GM12878 (cell line): ENCODE results near the gene AKNA. TPM values are rescaled to one million over a fixed set of nuclear protein-coding genes. Genes with fewer than 3 reads are reported as not detected.

Experiments
- ATAC-seq: fragments of 200-7000 bp; cut with Tn5 transposase; 3 replicates; pipeline ENCODE4 v1.9.1; 2020; ENCODE audit warnings: mild to moderate bottlenecking, moderate library complexity
- BruUV-seq: library from RNA; stranded (reverse); fragments of 400-500 nt; replicated peaks from 2 replicates; lab custom pipeline; 2021; lab: Mats Ljungman, UMichigan
- CTCF ChIA-PET: fragments of 300-600 bp; sonication (Branson Sonifier 250); formaldehyde crosslinking; extraction: SDS; loops from one replicate; lab custom pipeline; 2021; ENCODE audit warnings: inconsistent platforms; lab: Yijun Ruan, JAX
- POLR2A ChIA-PET: fragments of 350-600 bp; formaldehyde crosslinking; extraction: SDS; loops from one replicate; lab custom pipeline; 2021; ENCODE audit warnings: inconsistent platforms; lab: Charles Lee
- RAD21 ChIA-PET: fragments of 300-600 bp; sonication (Branson Sonifier 250); formaldehyde crosslinking; loops from one replicate; lab custom pipeline; 2023; ENCODE audit warnings: antibody characterized with exemption; ENCODE audit not compliant: unreplicated experiment; lab: Charles Lee
- SMC1A ChIA-PET: fragments of 300-600 bp; sonication (Branson Sonifier 250); formaldehyde crosslinking; loops from one replicate; lab custom pipeline; 2023; ENCODE audit not compliant: unreplicated experiment, uncharacterized antibody; lab: Charles Lee
- DNase-seq: peaks from one replicate; pipeline ENCODE4 v3.0.0-alpha.2; 2011; ENCODE audit warnings: low read depth, low spot score
- FAIRE-seq: peaks from 3 replicates; lab custom pipeline; 2011; peaks lifted over from hg19 to GRCh38; lab: Jason Lieb, UNC
- H2AFZ ChIP-seq: 2 replicates; pipeline ENCODE4 v1.6.0; 2011; ENCODE audit warnings: low read depth, low read length, control low read depth; ENCODE audit not compliant: control insufficient read depth
- H3K27ac ChIP-seq: 2 replicates; pipeline ENCODE4 v1.5.1; 2011; ENCODE audit warnings: control low read depth; ENCODE audit not compliant: control insufficient read depth, insufficient read depth
- H3K27me3 ChIP-seq, 2 experiments: replicated peaks in 1 of 2; 2 replicates each; pipeline versions ENCODE4 v1.6.0 to v1.6.1; 2011; ENCODE audit warnings: low read length in 1 of 2; ENCODE audit not compliant: control insufficient read depth in 2 of 2, insufficient read depth in 2 of 2
- H3K36me3 ChIP-seq, 2 experiments: 2 replicates each; pipeline ENCODE4 v1.5.1; 2011; ENCODE audit warnings: low read length in 1 of 2; ENCODE audit not compliant: control insufficient read depth in 2 of 2, insufficient read depth in 2 of 2
- H3K4me1 ChIP-seq: 2 replicates; pipeline ENCODE4 v1.6.1; 2011; ENCODE audit warnings: mild to moderate bottlenecking, low read length, moderate library complexity, mixed read lengths; ENCODE audit not compliant: control insufficient read depth, insufficient read depth
- H3K4me2 ChIP-seq: 2 replicates; pipeline ENCODE4 v1.6.0; 2011; ENCODE audit warnings: control low read depth; ENCODE audit not compliant: control insufficient read depth, insufficient read depth
- H3K4me3 ChIP-seq: fragments of 200-600 bp; sonication (generic); 2 replicates; pipeline ENCODE4 v1.5.1; 2016
- H3K79me2 ChIP-seq: 2 replicates; pipeline ENCODE4 v1.6.0; 2011; ENCODE audit warnings: low read length; ENCODE audit not compliant: control insufficient read depth, insufficient read depth
- H3K9ac ChIP-seq: 2 replicates; pipeline ENCODE4 v1.8.0; 2011; ENCODE audit warnings: low read length, control low read depth, mixed read lengths; ENCODE audit not compliant: control insufficient read depth, insufficient read depth
- H3K9me3 ChIP-seq: replicated peaks from 3 replicates; pipeline ENCODE4 v1.5.1; 2011; ENCODE audit warnings: mild to moderate bottlenecking, low read length; ENCODE audit not compliant: control insufficient read depth, insufficient read depth
- H4K20me1 ChIP-seq: 2 replicates; pipeline ENCODE4 v1.6.0; 2011; ENCODE audit not compliant: control insufficient read depth, insufficient read depth
- BCL3 ChIP-seq: IDR thresholded peaks from 2 replicates; pipeline ENCODE4 v1.6.1; 2011; ENCODE audit warnings: borderline replicate concordance, low read depth, mild to moderate bottlenecking, moderate library complexity, low read length; ENCODE audit not compliant: insufficient read depth, poor library complexity, severe bottlenecking
- CBFB ChIP-seq: IDR thresholded peaks from 2 replicates; pipeline ENCODE4 v1.6.1; 2016; ENCODE audit warnings: antibody characterized with exemption, low read depth
- CHD2 ChIP-seq: IDR thresholded peaks from 2 replicates; pipeline ENCODE4 v1.6.1; 2011; ENCODE audit warnings: low read depth, low read length, improper control_type of control experiment, borderline replicate concordance
- E2F4 ChIP-seq: IDR thresholded peaks from 2 replicates; pipeline ENCODE4 v1.6.1; 2012; ENCODE audit warnings: low read depth, low read length, improper control_type of control experiment
- HCFC1 ChIP-seq: fragments of 150-350 bp; IDR thresholded peaks from 2 replicates; pipeline ENCODE4 v1.6.1; 2014; ENCODE audit warnings: low read length
- IRF3 ChIP-seq: fragments of 450-650 bp; IDR thresholded peaks from 2 replicates; pipeline ENCODE4 v1.6.1; 2014; ENCODE audit warnings: mild to moderate bottlenecking
- PML ChIP-seq: IDR thresholded peaks from 2 replicates; pipeline ENCODE4 v1.6.1; 2012; ENCODE audit warnings: low read length, inconsistent platforms
- RAD21 ChIP-seq: IDR thresholded peaks from 2 replicates; pipeline ENCODE4 v1.6.1; 2011; ENCODE audit warnings: mild to moderate bottlenecking, low read depth, low read length, moderate library complexity; ENCODE audit not compliant: insufficient read depth
- SMAD5 ChIP-seq: IDR thresholded peaks from 2 replicates; pipeline ENCODE4 v1.6.1; 2016; ENCODE audit warnings: antibody characterized with exemption, low read depth
- SREBF1 ChIP-seq: IDR thresholded peaks from 2 replicates; pipeline ENCODE4 v1.6.1; 2012; ENCODE audit warnings: mild to moderate bottlenecking, low read length
- TCF3 ChIP-seq: IDR thresholded peaks from 2 replicates; pipeline ENCODE4 v1.6.1; 2012; ENCODE audit warnings: low read depth, mild to moderate bottlenecking, low read length, borderline replicate concordance; ENCODE audit not compliant: insufficient read depth
- YBX1 ChIP-seq: fragments of 450-650 bp; IDR thresholded peaks from 2 replicates; pipeline ENCODE4 v1.6.1; 2016; ENCODE audit warnings: antibody characterized with exemption
- WGBS: methylation state at CpG from one replicate; pipeline ENCODE4 v1.1.6; 2016; ENCODE audit warnings: low lambda C conversion rate; ENCODE audit not compliant: insufficient replicate concordance, insufficient coverage; ENCODE audit errors: missing lambda C conversion rate; 5-methylcytosine and 5-hydroxymethylcytosine counted together
- in situ Hi-C: fragments of 300-500 bp; cut with MboI; formaldehyde crosslinking; loops from 9 replicates; pipeline ENCODE4 v1.14.3; 2018; ENCODE audit warnings: mixed read lengths
- intact Hi-C: fragments of 100-400 bp; cut with micrococcal nuclease; formaldehyde crosslinking; loops from one replicate; pipeline ENCODE4 v1.14.2; 2022; ENCODE audit not compliant: unreplicated experiment
- polyA plus RNA-seq, 11 experiments: library from polyadenylated mRNA; depleted of rRNA in 4 of 11; unstranded in 6 of 11; stranded (reverse) in 5 of 11; fragments of >200 nt; fragmentation: Nextera tagmentation in 4 of 11; fragmentation: Illumina TruSeq in 1 of 11; extraction: Ambion mirVana in 4 of 11; extraction: Trizol in 1 of 11; gene quantifications; 1 replicate in 1 of 11; 2 replicates in 10 of 11; pipeline versions ENCODE4 v1.2.1 to v1.2.3, GENCODE V29; 2011 to 2016; ENCODE audit warnings: inconsistent platforms in 2 of 11, missing spikeins in 2 of 11, low read depth in 1 of 11
- total RNA-seq, 4 experiments: library from RNA; depleted of rRNA in 3 of 4; stranded (reverse); fragments of >200 nt in 3 of 4; fragmentation: Illumina TruSeq in 1 of 4; extraction: Trizol in 1 of 4; gene quantifications; 2 replicates each; pipeline versions ENCODE4 v1.2.1 to v1.2.3, GENCODE V29; 2013 to 2021
- TF ChIP-seq, protein P1 (sequence below): fragments of 450-650 bp; formaldehyde crosslinking; IDR thresholded peaks from 2 replicates; pipeline ENCODE4 v1.4.0; 2020; ENCODE audit warnings: mild to moderate bottlenecking, moderate library complexity

AKNA gene
- total and polyA plus RNA-seq, 10 of the 15 experiments (the other 5 are each of a cell fraction or from before 2014, with no cell fraction given), result 1.6 to 132 (median 35.3) TPM

- H3K4me2 ChIP-seq, result no peak overlapping the region
- no peak overlapping the region for H3K4me3 ChIP-seq
- ChIA-PET POLR2A (no interaction called here), SMC1A (no interaction called here), CTCF (interaction anchor here (1.6 to 1.7 kb wide), 2 partner anchors 237 kb away, joined by 3 to 8 read pairs; no protein-coding TSS in a partner anchor), RAD21 (interaction anchor here (1.0 kb wide), 1 partner anchor 9 kb away, joined by 4 read pairs; no protein-coding TSS in a partner anchor)
- H4K20me1 ChIP-seq, result no peaks in the 10 kb centered on the region
- no peak overlapping the region for H3K9ac ChIP-seq
- DNase-seq (no peak), FAIRE-seq (no peak), ATAC-seq (no peak)
- no peaks in the 10 kb centered on the region for H3K27me3 ChIP-seq
- no TSS peak for BruUV-seq
- WGBS, result 22% methylated on average over 5 of the region's 5 CpGs
- in situ Hi-C loops (loop anchor here (10.0 kb wide), 1 partner anchor 1109 kb away; no protein-coding TSS in a partner anchor), intact Hi-C loops (no loop called here)
- no peak overlapping the region for H3K27ac ChIP-seq
- no peak overlapping the region for H2AFZ ChIP-seq
- H3K79me2 ChIP-seq, result no peaks in the 10 kb centered on the region
- H3K36me3 ChIP-seq, result no peaks in the 10 kb centered on the region
- peaks cover 4% of the 10 kb centered on the region; the same call in 1 of the 2 replicates for H3K4me1 ChIP-seq
- H3K9me3 ChIP-seq, result no peaks in the 10 kb centered on the region
- TF ChIP-seq BCL3 (no peak), SREBF1 (no peak), E2F4 (no peak), SMAD5 (no peak), CHD2 (no peak), CBFB (no peak), YBX1 (no peak), HCFC1 (no peak), IRF3 (no peak), PML (no peak), TCF3 (no peak), RAD21 (no peak)
- TF ChIP-seq, protein P1, sequence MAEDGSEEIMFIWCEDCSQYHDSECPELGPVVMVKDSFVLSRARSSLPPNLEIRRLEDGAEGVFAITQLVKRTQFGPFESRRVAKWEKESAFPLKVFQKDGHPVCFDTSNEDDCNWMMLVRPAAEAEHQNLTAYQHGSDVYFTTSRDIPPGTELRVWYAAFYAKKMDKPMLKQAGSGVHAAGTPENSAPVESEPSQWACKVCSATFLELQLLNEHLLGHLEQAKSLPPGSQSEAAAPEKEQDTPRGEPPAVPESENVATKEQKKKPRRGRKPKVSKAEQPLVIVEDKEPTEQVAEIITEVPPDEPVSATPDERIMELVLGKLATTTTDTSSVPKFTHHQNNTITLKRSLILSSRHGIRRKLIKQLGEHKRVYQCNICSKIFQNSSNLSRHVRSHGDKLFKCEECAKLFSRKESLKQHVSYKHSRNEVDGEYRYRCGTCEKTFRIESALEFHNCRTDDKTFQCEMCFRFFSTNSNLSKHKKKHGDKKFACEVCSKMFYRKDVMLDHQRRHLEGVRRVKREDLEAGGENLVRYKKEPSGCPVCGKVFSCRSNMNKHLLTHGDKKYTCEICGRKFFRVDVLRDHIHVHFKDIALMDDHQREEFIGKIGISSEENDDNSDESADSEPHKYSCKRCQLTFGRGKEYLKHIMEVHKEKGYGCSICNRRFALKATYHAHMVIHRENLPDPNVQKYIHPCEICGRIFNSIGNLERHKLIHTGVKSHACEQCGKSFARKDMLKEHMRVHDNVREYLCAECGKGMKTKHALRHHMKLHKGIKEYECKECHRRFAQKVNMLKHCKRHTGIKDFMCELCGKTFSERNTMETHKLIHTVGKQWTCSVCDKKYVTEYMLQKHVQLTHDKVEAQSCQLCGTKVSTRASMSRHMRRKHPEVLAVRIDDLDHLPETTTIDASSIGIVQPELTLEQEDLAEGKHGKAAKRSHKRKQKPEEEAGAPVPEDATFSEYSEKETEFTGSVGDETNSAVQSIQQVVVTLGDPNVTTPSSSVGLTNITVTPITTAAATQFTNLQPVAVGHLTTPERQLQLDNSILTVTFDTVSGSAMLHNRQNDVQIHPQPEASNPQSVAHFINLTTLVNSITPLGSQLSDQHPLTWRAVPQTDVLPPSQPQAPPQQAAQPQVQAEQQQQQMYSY, result no peak
Measured at GRCh38 chr9:114416290-114416689, 28.5 kb upstream of the AKNA start.
